Gastroesophageal sphincter (tissue), 4 donors: ENCODE data around the gene ADAT3. TPM values are rescaled to one million over a fixed set of nuclear protein-coding genes. Genes with fewer than 3 reads are reported as not detected.

Experiments used
- ATAC-seq: fragments of 150-250 bp; one replicate; pipeline ENCODE4 v1.9.1; 2016; ENCODE audit warnings: mild to moderate bottlenecking, moderate library complexity
- H3K27ac ChIP-seq, 4 donors: fragments of 200-600 bp; sonication (generic) in 3 of 4; 1 replicate in 3 of 4; 2 replicates in 1 of 4; pipeline ENCODE4 v1.5.1; 2016 to 2019
- H3K27me3 ChIP-seq: fragments of 200-600 bp; sonication (generic); one replicate; pipeline ENCODE4 v1.5.1; 2019
- H3K36me3 ChIP-seq, 2 donors: fragments of 200-600 bp; sonication (generic); one replicate each; pipeline ENCODE4 v1.5.1; 2019; ENCODE audit warnings: control low read depth in 1 of 2
- H3K4me1 ChIP-seq, 3 donors: fragments of 200-600 bp; sonication (generic); 1 replicate in 2 of 3; 2 replicates in 1 of 3; pipeline ENCODE4 v1.5.1; 2016 to 2019; ENCODE audit warnings: control low read depth in 2 of 3
- H3K4me3 ChIP-seq, 2 donors: fragments of 200-600 bp; sonication (generic); one replicate each; pipeline ENCODE4 v1.5.1; 2019; ENCODE audit warnings: mild to moderate bottlenecking in 1 of 2, moderate library complexity in 1 of 2
- H3K9me3 ChIP-seq, 3 donors: fragments of 200-600 bp; sonication (generic); one replicate each; pipeline ENCODE4 v1.5.1; 2017 to 2019; ENCODE audit warnings: control low read depth in 2 of 3
- CTCF ChIP-seq, 4 experiments: fragments of 200-600 bp in 2 of 4; fragments of 450-650 bp in 2 of 4; sonication (generic) in 1 of 4; IDR thresholded peaks; one replicate each; pipeline ENCODE4 v1.5.1; 2017 to 2019; ENCODE audit warnings: antibody characterized with exemption in 4 of 4, mild to moderate bottlenecking in 2 of 4, moderate library complexity in 2 of 4
- EP300 ChIP-seq: sonication (generic); formaldehyde crosslinking; IDR thresholded peaks from one replicate; pipeline ENCODE4 v1.6.1; 2017; ENCODE audit warnings: antibody characterized with exemption, mild to moderate bottlenecking
- POLR2A ChIP-seq, 2 donors: fragments of 450-650 bp; IDR thresholded peaks; one replicate each; pipeline ENCODE4 v1.6.1; 2017; ENCODE audit warnings: antibody characterized with exemption in 2 of 2, mild to moderate bottlenecking in 2 of 2, moderate library complexity in 1 of 2
- POLR2AphosphoS5 ChIP-seq: sonication (generic); formaldehyde crosslinking; IDR thresholded peaks from one replicate; pipeline ENCODE4 v1.6.1; 2017; ENCODE audit warnings: antibody characterized with exemption
- WGBS, 2 donors: methylation state at CpG; one replicate each; pipeline ENCODE4 v1.1.5; 2018; ENCODE audit warnings: low coverage in 1 of 2; 5-methylcytosine and 5-hydroxymethylcytosine counted together
- total RNA-seq, 4 donors: library from RNA; depleted of rRNA; stranded (reverse); fragments of >200 nt; gene quantifications; one replicate each; pipeline ENCODE4 v1.1.0, GENCODE V29; 2016

The ADAT3 gene
- total RNA-seq, 4 donors from 2014 or later = 0.47 to 4.2 (median 2.3) TPM

- TF ChIP-seq EP300 (no peak), POLR2AphosphoS5 (no peak)
- ATAC-seq = no peak
- Histone ChIP-seq H3K4me3 (no peak overlapping the region), H3K9me3 (no peaks in the 10 kb centered on the region), H3K36me3 (peaks cover 0 to 20% of the 10 kb centered on the region in 2 donors), H3K27ac (peak overlapping the region in 1 of 4 donors; percentile 6), H3K4me1 (peaks cover 0 to 35% (median 8%) of the 10 kb centered on the region in 3 donors), H3K27me3 (peaks cover 7% of the 10 kb centered on the region)
- 89 to 100% methylated on average over 1 to 2 of the region's 8 CpGs for WGBS, 2 donors
Observed at GRCh38 chr19:1866693-1867348, 38.4 kb upstream of the ADAT3 start.

- WGBS, 2 donors = 86% methylated on average over 2 of the region's 9 CpGs; no CpG with 5 or more reads in 1 of the 2 donors
- TF ChIP-seq CTCF (IDR thresholded peaks at IDR 0.05) (no peak), POLR2A (IDR thresholded peaks at IDR 0.05) (no peak), EP300 (no peak), POLR2AphosphoS5 (no peak)
- Histone ChIP-seq H3K4me1 (peaks cover 0 to 35% (median 3%) of the 10 kb centered on the region in 3 donors), H3K27me3 (peaks cover 2% of the 10 kb centered on the region), H3K4me3 (no peak overlapping the region), H3K9me3 (no peaks in the 10 kb centered on the region), H3K27ac (peak overlapping the region in 1 of 4 donors; percentile 6), H3K36me3 (peaks cover 0 to 20% of the 10 kb centered on the region in 2 donors)
- ATAC-seq = no peak
Observed at GRCh38 chr19:1867349-1867724, 37.9 kb upstream of the ADAT3 start.

- no peak for TF ChIP-seq POLR2AphosphoS5
- no peak for TF ChIP-seq EP300
- no peak for TF ChIP-seq CTCF (IDR thresholded peaks at IDR 0.05)
- TF ChIP-seq POLR2A (IDR thresholded peaks at IDR 0.05) = no peak
- peaks cover 0 to 48% (median 17%) of the 10 kb centered on the region in 3 donors for H3K4me1 ChIP-seq
- no peak for ATAC-seq
- H3K27me3 ChIP-seq = no peaks in the 10 kb centered on the region
- H3K27ac ChIP-seq = no peak overlapping the region
- no peaks in the 10 kb centered on the region for H3K9me3 ChIP-seq
- WGBS, 2 donors = 71 to 76% methylated on average over 5 to 6 of the region's 7 CpGs
- H3K36me3 ChIP-seq = peaks cover 0 to 20% of the 10 kb centered on the region in 2 donors
- H3K4me3 ChIP-seq = no peak overlapping the region
Observed at GRCh38 chr19:1868971-1869370, 36.2 kb upstream of the ADAT3 start.

GRCh38 chr19:1871140-1871597 lies 34.0 kb upstream of the ADAT3 start:
- WGBS, 2 donors = 73% methylated on average over 6 of the region's 15 CpGs; no CpG with 5 or more reads in 1 of the 2 donors
- Histone ChIP-seq H3K4me3 (no peak overlapping the region), H3K27me3 (no peaks in the 10 kb centered on the region), H3K9me3 (no peaks in the 10 kb centered on the region), H3K4me1 (peaks cover 0 to 50% (median 19%) of the 10 kb centered on the region in 3 donors), H3K36me3 (peaks cover 0 to 20% of the 10 kb centered on the region in 2 donors), H3K27ac (peak overlapping the region in 2 of 4 donors; percentile 15 to 97)
- no peak for ATAC-seq
- TF ChIP-seq POLR2A (IDR thresholded peaks at IDR 0.05) (no peak), EP300 (no peak), CTCF (IDR thresholded peaks at IDR 0.05) (no peak), POLR2AphosphoS5 (no peak)

GRCh38 chr19:1871630-1872029 lies 33.6 kb upstream of the ADAT3 start:
- no peak overlapping the region for H3K4me3 ChIP-seq
- TF ChIP-seq CTCF (IDR thresholded peaks at IDR 0.05) (no peak), EP300 (no peak), POLR2A (IDR thresholded peaks at IDR 0.05) (no peak), POLR2AphosphoS5 (no peak)
- peaks cover 0 to 20% of the 10 kb centered on the region in 2 donors for H3K36me3 ChIP-seq
- no peaks in the 10 kb centered on the region for H3K9me3 ChIP-seq
- peak overlapping the region in 2 of 4 donors; percentile 15 to 97 for H3K27ac ChIP-seq
- peaks cover 0 to 54% (median 22%) of the 10 kb centered on the region in 3 donors for H3K4me1 ChIP-seq
- ATAC-seq = no peak
- H3K27me3 ChIP-seq = no peaks in the 10 kb centered on the region
- 60 to 86% methylated on average over 1 of the region's 13 CpGs for WGBS, 2 donors
